AG09309 (cell line): Measurements from ENCODE around the gene LRP1B.

Source experiments
- DNase-seq: peaks from one replicate; pipeline ENCODE4 v3.0.0-alpha.2; 2010; ENCODE audit warnings: low read depth
- H3K4me3 ChIP-seq: 2 replicates; pipeline ENCODE4 v1.5.1; 2011; ENCODE audit warnings: mild to moderate bottlenecking, low read depth, low read length, moderate library complexity; ENCODE audit not compliant: control insufficient read depth
- TF ChIP-seq, protein P1 (sequence below): IDR thresholded peaks from 2 replicates; pipeline ENCODE4 v1.5.1; 2011; ENCODE audit warnings: mild to moderate bottlenecking, low read depth, low read length, inconsistent platforms; ENCODE audit not compliant: insufficient read depth, control insufficient read depth; ENCODE audit errors: missing control alignments

Gene LRP1B

DNA sequence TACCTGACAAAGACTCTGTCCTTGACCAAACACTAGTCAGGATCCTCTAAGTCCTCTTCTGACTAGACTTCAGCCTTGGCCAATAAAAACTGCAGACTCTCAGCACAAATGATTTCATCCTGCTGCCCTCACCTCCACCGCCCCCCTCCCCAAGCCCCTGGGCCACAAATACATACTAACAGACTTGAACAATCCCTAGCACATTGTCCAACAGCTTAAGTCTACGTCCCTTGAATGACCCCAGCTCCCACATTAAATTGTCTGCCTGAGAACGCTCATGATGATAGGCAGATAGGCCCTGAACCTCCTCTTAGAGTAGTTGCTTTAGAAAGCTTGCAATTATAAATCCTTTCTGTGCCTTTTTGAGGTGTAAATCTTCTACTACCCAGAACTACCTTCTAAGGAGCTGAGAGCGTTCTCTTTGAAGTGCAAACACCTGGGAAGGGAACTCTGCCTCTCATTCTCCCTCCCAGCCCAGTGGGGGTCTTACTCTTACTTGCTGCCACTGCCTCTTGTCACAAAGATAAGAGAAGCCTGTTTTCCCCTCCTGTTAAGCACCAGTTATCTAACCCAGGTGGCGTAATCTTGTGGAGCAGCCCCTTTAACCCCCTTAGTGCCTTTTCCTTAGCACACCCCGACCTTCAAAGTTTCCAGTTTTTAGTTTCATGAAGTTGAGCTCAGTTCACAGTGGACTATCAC, 1225.6 kb downstream of the LRP1B start:
- DNase-seq = no peak
- TF ChIP-seq, protein P1, sequence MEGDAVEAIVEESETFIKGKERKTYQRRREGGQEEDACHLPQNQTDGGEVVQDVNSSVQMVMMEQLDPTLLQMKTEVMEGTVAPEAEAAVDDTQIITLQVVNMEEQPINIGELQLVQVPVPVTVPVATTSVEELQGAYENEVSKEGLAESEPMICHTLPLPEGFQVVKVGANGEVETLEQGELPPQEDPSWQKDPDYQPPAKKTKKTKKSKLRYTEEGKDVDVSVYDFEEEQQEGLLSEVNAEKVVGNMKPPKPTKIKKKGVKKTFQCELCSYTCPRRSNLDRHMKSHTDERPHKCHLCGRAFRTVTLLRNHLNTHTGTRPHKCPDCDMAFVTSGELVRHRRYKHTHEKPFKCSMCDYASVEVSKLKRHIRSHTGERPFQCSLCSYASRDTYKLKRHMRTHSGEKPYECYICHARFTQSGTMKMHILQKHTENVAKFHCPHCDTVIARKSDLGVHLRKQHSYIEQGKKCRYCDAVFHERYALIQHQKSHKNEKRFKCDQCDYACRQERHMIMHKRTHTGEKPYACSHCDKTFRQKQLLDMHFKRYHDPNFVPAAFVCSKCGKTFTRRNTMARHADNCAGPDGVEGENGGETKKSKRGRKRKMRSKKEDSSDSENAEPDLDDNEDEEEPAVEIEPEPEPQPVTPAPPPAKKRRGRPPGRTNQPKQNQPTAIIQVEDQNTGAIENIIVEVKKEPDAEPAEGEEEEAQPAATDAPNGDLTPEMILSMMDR = no peak
- H3K4me3 ChIP-seq = no peak overlapping the region

GRCh38 chr2:140895378-140895777, 1235.4 kb downstream of the LRP1B start:
- TF ChIP-seq, protein P1 = no peak
- H3K4me3 ChIP-seq = no peak overlapping the region
- no peak for DNase-seq

DNA sequence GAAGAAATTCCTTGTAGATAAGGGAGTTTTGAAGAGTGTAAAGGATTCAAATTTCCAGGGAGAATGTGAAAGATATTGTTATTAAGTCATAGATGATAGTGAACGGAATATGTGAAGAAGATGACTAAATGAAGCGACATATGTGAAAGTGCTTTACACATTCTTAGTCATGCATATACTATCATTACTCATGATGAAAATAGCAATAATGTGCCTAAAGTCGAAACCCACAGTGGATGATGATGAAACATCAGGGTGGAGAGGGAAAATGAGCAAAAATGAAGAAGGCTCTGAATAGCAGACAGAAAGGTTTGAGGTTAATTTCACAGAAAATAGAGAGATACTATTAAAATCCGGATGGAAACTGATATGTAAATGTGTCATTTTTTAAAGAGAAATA, 1237.1 kb downstream of the LRP1B start:
- TF ChIP-seq, protein P1 = no peak
- H3K4me3 ChIP-seq = no peak overlapping the region
- peak; percentile 1 for DNase-seq

DNA sequence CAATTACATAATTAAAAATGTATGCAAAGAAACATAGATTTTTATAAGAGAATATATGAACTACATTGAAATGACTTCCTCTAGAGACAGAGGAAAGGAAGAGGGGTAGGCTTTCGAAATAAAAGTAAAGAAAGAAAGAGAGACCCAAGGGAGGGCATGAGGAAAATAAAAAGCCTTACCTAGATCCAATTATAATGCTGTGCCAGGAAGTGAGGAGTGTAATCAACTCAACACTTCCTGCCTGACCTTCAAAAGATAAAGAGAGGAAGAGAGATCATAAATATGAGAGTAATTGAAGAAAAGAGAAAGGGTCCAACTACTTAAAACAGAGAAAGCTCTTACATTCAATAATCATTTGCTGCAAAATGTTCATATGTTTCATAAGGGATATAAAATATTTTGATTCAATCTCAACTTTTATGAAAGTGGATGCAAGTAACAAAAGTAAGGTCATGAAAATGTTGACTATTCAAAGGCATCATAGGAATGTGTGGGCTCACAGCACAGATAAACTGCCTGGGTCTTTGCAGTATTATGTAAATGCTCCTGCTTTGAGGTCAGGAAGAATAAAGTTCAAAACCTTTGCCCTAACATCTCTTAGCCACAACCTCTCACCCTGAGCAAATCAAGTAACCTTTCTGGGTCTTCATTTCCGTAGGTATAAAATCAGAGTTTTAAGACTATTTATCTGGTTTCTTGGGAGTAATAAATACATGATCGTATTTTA, 1237.7 kb downstream of the LRP1B start:
- TF ChIP-seq, protein P1 = no peak
- no peak for DNase-seq
- no peak overlapping the region for H3K4me3 ChIP-seq

- no peak for DNase-seq
- no peak overlapping the region for H3K4me3 ChIP-seq
- TF ChIP-seq, protein P1 = no peak
These were observed 1238.4 kb downstream of the LRP1B start for GRCh38 chr2:140892436-140892835.

DNA sequence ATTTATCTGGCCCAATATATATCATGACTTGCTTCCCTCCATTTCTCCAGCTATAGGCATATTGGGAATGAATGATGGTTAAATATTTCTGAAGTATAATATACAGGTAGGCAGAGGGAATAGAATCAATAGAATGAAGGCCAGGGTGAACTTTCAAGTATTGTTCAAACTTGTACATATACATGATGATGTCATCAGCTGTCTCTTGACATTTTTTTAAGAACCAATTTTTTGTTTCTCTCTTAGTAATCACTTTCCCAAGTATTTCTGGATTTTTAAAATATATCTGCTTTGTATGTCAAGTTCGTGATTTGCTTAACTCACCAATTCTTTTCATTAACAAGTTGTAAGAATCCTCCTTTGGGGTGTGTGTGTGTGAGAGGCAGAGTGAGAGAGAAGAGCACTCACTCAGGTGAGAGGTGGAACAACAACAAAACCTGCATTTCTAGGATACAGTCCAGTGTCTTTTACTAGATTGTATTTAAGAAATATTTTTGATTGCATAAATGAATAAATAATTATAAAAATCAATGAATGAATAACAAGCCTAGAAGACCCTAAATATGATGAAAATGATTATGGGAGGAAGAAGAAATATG, 1239.1 kb downstream of the LRP1B start:
- no peak for DNase-seq
- TF ChIP-seq, protein P1 = no peak
- no peak overlapping the region for H3K4me3 ChIP-seq
